Measurements from ENCODE around the gene CDK5. TPM values are rescaled to one million over a fixed set of nuclear protein-coding genes. Genes with fewer than 3 reads are reported as not detected.

CDK5 gene
- polyA plus RNA-seq, 2 donors: 5.2 to 9.7 TPM

DNA sequence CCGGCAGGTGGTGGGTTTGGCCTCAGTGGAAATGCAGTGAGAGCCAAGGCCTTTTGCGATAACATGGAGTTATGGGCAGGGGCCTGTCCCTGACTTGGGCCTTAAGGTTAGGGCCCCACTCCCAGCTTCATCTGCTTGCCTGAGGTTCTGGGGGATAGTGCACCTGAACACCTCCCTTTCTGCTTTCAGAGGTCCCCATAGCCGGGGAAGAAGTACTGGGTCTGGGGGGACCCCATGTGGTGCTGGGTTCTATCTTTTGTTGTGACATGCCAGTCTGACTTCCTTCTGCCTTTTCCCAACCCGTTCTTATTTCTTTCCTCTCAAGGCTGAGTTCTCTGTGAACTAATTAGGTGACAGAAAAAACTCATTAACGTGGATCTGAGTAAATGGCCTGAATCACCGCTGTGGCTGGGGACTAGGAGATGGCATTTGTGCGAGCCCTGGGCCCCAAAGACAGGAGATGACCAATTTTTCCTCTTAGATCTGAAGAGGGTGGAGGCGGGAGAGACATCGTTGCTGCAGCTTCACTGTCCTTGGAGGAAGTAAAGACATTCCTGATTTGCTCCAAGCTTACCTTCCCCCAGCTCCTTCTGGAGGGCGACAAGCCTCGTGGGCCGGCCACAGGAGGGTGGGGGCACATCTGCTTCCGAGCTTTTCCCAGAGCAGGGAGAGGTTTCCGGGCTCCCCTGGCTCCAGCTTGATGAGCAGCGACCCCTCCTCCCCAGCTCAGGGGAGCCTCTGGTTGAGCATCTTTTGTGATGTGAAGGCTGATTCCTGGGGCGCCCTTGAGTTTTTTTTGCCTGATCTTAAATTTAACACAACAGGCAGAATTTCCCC is 30.5 kb upstream of the CDK5 start:
- Histone ChIP-seq H3K27me3 (ENCODE audit: control insufficient read depth in 1 of 2, insufficient read depth in 2 of 2, low read length in 2 of 2) (no peaks in the 10 kb centered on the region), H3K4me3 (ENCODE audit: low read depth in 1 of 2, low read length in 2 of 2) (peak overlapping the region; percentile 55 to 78), H3K27ac (ENCODE audit: low read depth in 2 of 2, low read length in 1 of 2) (peak overlapping the region; percentile 82 to 84), H3K4me1 (ENCODE audit: control insufficient read depth in 2 of 2, insufficient read depth in 2 of 2, low read length in 1 of 2) (peaks cover 10 to 17% of the 10 kb centered on the region in 2 donors), H3K36me3 (ENCODE audit: control insufficient read depth in 2 of 2, insufficient read depth in 2 of 2, low read length in 1 of 2) (no peaks in the 10 kb centered on the region), H3K9me3 (ENCODE audit: control insufficient read depth in 2 of 2, insufficient read depth in 1 of 2, low read depth in 1 of 2, low read length in 1 of 2) (no peaks in the 10 kb centered on the region)
- WGBS, 2 donors: 28 to 34% methylated on average over 16 of the region's 16 CpGs

DNA sequence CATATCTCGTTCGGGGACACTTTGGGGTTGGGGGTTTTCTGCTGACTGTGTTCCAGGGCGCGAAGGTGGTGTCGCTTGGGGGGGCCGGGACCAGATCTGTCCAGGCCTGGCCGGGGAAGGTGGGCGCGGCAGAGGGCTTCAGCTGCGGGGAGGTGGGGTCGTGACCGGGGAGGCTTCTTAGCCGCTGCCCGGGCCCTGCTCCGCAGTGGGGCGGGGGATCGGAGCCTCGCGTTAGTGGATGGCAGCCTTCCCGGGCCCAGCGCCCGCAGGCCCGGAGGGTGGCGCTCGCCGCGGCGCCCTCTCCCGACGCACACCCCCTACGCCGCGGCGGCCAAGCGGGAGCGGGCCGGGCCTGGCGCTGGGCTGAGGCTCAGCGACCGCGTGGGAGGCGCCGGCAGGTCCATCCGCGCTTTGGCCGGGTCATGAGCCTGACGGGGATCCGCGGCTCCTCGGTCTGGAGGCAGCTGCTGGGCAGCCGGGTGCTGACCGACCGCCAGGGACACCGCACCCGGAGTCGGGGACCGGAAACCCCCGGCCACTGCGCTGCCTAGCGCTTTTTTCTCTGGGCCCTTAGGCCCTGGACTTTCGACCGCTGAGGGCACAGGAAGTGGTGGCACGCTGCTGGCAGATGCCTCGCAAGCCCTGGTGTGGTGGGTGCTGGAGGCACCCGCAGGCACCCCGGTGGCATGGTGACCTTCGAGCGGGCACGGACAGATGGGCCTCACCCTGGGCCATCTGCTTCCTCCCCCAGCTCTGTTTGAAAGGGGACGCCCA is 29.7 kb upstream of the CDK5 start:
- Histone ChIP-seq H3K36me3 (ENCODE audit: control insufficient read depth in 2 of 2, insufficient read depth in 2 of 2, low read length in 1 of 2) (no peaks in the 10 kb centered on the region), H3K4me3 (ENCODE audit: low read depth in 1 of 2, low read length in 2 of 2) (peak overlapping the region; percentile 55 to 78), H3K27ac (ENCODE audit: low read depth in 2 of 2, low read length in 1 of 2) (peak overlapping the region; percentile 82 to 84), H3K9me3 (ENCODE audit: control insufficient read depth in 2 of 2, insufficient read depth in 1 of 2, low read depth in 1 of 2, low read length in 1 of 2) (no peaks in the 10 kb centered on the region), H3K27me3 (ENCODE audit: control insufficient read depth in 1 of 2, insufficient read depth in 2 of 2, low read length in 2 of 2) (no peaks in the 10 kb centered on the region), H3K4me1 (ENCODE audit: control insufficient read depth in 2 of 2, insufficient read depth in 2 of 2, low read length in 1 of 2) (peaks cover 12 to 20% of the 10 kb centered on the region in 2 donors)
- 2% methylated on average over 64 to 70 of the region's 70 CpGs for WGBS, 2 donors

DNA sequence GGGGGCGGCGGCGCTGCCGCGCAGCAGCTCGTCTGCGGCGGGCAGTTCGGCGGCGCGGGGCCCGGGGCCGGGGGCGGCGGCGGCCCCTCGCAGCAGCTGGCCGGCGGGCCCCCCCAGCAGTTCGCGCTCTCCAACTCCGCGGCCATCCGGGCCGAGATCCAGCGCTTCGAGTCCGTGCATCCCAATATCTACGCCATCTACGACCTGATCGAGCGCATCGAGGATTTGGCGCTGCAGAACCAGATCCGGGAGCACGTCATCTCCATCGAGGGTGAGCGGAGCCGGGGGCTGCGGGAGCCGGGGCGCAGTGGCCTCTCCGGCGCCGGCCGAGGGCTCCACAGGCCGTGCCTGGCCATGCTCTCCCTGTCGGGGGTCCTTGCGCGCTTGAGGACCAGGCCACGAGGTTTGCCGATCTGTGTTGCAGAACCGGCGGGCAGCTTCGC is 29.1 kb upstream of the CDK5 start:
- Histone ChIP-seq H3K27me3 (ENCODE audit: control insufficient read depth in 1 of 2, insufficient read depth in 2 of 2, low read length in 2 of 2) (no peaks in the 10 kb centered on the region), H3K9me3 (ENCODE audit: control insufficient read depth in 2 of 2, insufficient read depth in 1 of 2, low read depth in 1 of 2, low read length in 1 of 2) (no peaks in the 10 kb centered on the region), H3K4me3 (ENCODE audit: low read depth in 1 of 2, low read length in 2 of 2) (peak overlapping the region; percentile 55 to 78), H3K4me1 (ENCODE audit: control insufficient read depth in 2 of 2, insufficient read depth in 2 of 2, low read length in 1 of 2) (peaks cover 18 to 26% of the 10 kb centered on the region in 2 donors), H3K36me3 (ENCODE audit: control insufficient read depth in 2 of 2, insufficient read depth in 2 of 2, low read length in 1 of 2) (no peaks in the 10 kb centered on the region), H3K27ac (ENCODE audit: low read depth in 2 of 2, low read length in 1 of 2) (peak overlapping the region; percentile 82 to 84)
- 1% methylated on average over 37 to 55 of the region's 56 CpGs for WGBS, 2 donors

DNA sequence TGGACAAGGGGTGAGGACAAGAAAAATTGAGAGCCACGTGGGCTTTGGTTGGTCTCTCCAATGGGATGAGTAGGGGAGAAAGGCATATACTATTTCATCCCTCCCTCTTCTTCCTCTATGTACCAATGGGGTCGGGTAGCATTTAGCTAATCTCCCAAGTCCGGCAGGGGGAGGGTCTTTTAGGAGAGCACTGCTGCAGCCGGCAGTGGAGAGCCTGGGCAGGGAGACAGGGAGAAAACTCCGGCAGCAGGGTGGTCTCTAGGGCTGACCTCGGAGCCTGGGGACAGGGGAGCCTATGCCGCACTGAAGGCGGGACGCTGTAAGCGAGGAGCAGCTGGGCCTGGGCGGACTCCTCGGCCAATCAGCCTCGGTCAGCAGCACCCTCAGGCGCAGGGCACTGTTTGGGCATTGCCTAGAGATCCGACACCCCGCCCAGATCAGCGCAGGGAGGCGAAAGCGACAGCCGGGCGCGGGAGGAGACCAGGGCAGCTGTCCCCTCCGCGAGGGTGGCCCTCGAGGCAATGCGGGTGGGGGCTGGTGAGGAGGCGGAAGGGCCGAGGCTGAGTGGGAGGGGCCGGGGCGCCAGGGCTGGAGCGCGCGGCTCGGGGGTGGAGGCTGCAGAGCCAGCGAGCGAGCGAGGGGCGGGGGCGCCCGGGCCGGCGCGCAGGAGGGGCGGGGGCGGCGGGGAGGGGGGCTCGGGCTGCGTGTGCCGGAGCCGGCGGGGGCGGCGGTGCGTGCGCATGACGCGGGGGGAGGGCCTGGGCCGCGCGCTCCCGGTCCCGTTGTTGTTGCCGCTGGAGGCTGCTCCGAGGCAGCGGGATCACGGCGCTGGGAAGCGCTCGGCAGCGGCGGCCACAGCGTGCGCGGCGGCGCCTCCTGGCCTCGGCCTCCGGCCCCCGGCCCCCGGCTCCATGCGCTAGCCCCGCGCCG is 28.3 kb upstream of the CDK5 start, which contains the start of gene AGAP3:
Gene AGAP3 (plus strand): TSS at position 785 of the 930 bp plus-strand sequence. CDS start 267 bp downstream, outside the sequence.
- H3K27ac ChIP-seq (ENCODE audit: low read depth in 2 of 2, low read length in 1 of 2): peak within 1 kb of the TSS; percentile 82 to 84
- H3K9me3 ChIP-seq (ENCODE audit: control insufficient read depth in 2 of 2, insufficient read depth in 1 of 2, low read depth in 1 of 2, low read length in 1 of 2): no peaks in the 10 kb centered on the region
- H3K4me1 ChIP-seq (ENCODE audit: control insufficient read depth in 2 of 2, insufficient read depth in 2 of 2, low read length in 1 of 2): peaks cover 17 to 31% of the 10 kb centered on the region in 2 donors
- H3K4me3 ChIP-seq (ENCODE audit: low read depth in 1 of 2, low read length in 2 of 2): peak within 1 kb of the TSS; percentile 55 to 78
- no peaks in the 10 kb centered on the region for H3K27me3 ChIP-seq (ENCODE audit: control insufficient read depth in 1 of 2, insufficient read depth in 2 of 2, low read length in 2 of 2)
- WGBS, 2 donors: 1% methylated on average over 48 to 82 of the region's 84 CpGs
- no peaks in the 10 kb centered on the region for H3K36me3 ChIP-seq (ENCODE audit: control insufficient read depth in 2 of 2, insufficient read depth in 2 of 2, low read length in 1 of 2)

DNA sequence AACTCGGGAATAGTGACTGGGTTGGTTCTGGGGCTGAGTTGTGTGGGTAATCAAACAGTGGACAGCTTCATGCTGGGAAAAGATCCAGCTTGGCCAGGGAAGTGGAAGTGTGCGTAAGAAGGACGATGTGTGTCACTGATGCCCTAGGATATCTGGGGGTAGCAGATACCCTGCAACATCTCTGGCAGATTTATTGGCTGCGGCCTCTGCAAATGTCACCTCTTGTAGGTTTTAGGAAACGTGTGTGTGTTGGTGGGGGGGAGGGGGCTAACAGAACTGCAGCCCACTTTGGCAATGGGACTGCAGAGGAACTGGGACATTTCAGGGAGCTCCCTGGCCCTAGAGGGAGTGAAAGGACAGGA is 27.6 kb upstream of the CDK5 start:
- Histone ChIP-seq H3K36me3 (ENCODE audit: control insufficient read depth in 2 of 2, insufficient read depth in 2 of 2, low read length in 1 of 2) (no peaks in the 10 kb centered on the region), H3K27ac (ENCODE audit: low read depth in 2 of 2, low read length in 1 of 2) (peak overlapping the region; percentile 82 to 84), H3K27me3 (ENCODE audit: control insufficient read depth in 1 of 2, insufficient read depth in 2 of 2, low read length in 2 of 2) (no peaks in the 10 kb centered on the region), H3K4me3 (ENCODE audit: low read depth in 1 of 2, low read length in 2 of 2) (no peak overlapping the region), H3K4me1 (ENCODE audit: control insufficient read depth in 2 of 2, insufficient read depth in 2 of 2, low read length in 1 of 2) (peaks cover 16 to 31% of the 10 kb centered on the region in 2 donors), H3K9me3 (ENCODE audit: control insufficient read depth in 2 of 2, insufficient read depth in 1 of 2, low read depth in 1 of 2, low read length in 1 of 2) (no peaks in the 10 kb centered on the region)
- 53 to 55% methylated on average over 5 of the region's 5 CpGs for WGBS, 2 donors

DNA sequence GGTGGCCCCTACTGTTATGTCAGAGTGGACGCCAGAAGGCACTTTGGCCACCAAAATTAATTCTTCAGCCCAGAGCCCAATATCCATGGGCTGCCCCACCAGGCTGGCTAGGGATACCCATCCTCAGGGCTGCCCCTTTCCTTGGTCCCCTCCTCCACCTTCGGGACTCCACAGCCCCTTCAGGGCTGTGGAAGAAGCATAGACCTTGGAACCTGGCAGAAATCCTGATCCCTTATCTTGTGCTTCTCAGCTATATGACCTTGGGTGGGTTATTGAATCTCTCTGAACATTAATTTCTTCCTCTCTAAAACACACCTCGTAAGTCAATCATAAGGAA is 26.1 kb upstream of the CDK5 start:
- Histone ChIP-seq H3K27me3 (ENCODE audit: control insufficient read depth in 1 of 2, insufficient read depth in 2 of 2, low read length in 2 of 2) (no peaks in the 10 kb centered on the region), H3K36me3 (ENCODE audit: control insufficient read depth in 2 of 2, insufficient read depth in 2 of 2, low read length in 1 of 2) (no peaks in the 10 kb centered on the region), H3K4me1 (ENCODE audit: control insufficient read depth in 2 of 2, insufficient read depth in 2 of 2, low read length in 1 of 2) (peaks cover 19 to 33% of the 10 kb centered on the region in 2 donors), H3K9me3 (ENCODE audit: control insufficient read depth in 2 of 2, insufficient read depth in 1 of 2, low read depth in 1 of 2, low read length in 1 of 2) (no peaks in the 10 kb centered on the region), H3K4me3 (ENCODE audit: low read depth in 1 of 2, low read length in 2 of 2) (peak overlapping the region; percentile 71 to 92), H3K27ac (ENCODE audit: low read depth in 2 of 2, low read length in 1 of 2) (no peak overlapping the region)
- WGBS, 2 donors: 20 to 35% methylated on average over 3 of the region's 3 CpGs

DNA sequence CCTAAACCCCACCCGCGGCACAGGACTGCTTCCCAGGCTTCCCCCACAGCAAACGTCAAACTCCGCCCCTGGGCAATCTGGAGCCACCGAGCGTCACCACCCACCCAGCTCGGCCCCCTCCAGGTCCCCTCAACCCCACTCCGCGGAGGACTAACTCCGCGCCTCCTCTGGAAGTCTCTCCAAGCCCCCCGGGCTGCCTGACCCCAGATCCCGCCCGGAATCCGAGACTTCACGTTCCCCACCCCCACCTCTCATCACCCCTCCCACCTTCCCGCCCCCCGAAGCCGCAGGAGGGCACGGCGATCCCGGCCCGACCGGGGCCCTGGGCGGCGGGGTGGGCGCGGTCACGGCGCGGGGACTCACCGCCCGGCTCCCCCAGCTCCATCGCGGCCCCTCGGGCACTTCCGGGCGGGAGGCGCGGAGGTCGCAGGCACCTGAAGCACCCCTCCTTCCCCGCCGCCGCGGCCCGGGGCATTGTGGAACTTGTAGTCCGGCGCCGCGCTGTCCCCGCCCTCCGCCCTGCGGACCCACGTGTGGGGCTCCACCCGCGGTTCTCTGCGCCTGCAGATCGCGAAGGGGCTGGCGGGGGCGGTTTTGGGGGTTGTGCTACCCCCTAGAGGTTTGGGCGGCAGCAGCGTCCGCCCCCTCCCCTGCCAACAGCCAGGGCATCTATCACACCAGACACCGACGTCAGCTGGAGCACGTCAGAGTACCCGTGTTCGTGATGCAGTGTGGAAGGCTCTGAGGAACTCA is 25.6 kb upstream of the CDK5 start, which contains the start of gene TMUB1:
Gene TMUB1 (minus strand): TSS at position 423 of the 753 bp plus-strand sequence. CDS start 930 bp downstream, outside the sequence.
- no peaks in the 10 kb centered on the region for H3K9me3 ChIP-seq (ENCODE audit: control insufficient read depth in 2 of 2, insufficient read depth in 1 of 2, low read depth in 1 of 2, low read length in 1 of 2)
- 1% methylated on average over 61 to 69 of the region's 69 CpGs for WGBS, 2 donors
- H3K27me3 ChIP-seq (ENCODE audit: control insufficient read depth in 1 of 2, insufficient read depth in 2 of 2, low read length in 2 of 2): no peaks in the 10 kb centered on the region
- H3K36me3 ChIP-seq (ENCODE audit: control insufficient read depth in 2 of 2, insufficient read depth in 2 of 2, low read length in 1 of 2): no peaks in the 10 kb centered on the region
- H3K4me3 ChIP-seq (ENCODE audit: low read depth in 1 of 2, low read length in 2 of 2): peak within 1 kb of the TSS; percentile 71 to 92
- peaks cover 22 to 28% of the 10 kb centered on the region in 2 donors for H3K4me1 ChIP-seq (ENCODE audit: control insufficient read depth in 2 of 2, insufficient read depth in 2 of 2, low read length in 1 of 2)
- H3K27ac ChIP-seq (ENCODE audit: low read depth in 2 of 2, low read length in 1 of 2): peak within 1 kb of the TSS; percentile 85 to 95

DNA sequence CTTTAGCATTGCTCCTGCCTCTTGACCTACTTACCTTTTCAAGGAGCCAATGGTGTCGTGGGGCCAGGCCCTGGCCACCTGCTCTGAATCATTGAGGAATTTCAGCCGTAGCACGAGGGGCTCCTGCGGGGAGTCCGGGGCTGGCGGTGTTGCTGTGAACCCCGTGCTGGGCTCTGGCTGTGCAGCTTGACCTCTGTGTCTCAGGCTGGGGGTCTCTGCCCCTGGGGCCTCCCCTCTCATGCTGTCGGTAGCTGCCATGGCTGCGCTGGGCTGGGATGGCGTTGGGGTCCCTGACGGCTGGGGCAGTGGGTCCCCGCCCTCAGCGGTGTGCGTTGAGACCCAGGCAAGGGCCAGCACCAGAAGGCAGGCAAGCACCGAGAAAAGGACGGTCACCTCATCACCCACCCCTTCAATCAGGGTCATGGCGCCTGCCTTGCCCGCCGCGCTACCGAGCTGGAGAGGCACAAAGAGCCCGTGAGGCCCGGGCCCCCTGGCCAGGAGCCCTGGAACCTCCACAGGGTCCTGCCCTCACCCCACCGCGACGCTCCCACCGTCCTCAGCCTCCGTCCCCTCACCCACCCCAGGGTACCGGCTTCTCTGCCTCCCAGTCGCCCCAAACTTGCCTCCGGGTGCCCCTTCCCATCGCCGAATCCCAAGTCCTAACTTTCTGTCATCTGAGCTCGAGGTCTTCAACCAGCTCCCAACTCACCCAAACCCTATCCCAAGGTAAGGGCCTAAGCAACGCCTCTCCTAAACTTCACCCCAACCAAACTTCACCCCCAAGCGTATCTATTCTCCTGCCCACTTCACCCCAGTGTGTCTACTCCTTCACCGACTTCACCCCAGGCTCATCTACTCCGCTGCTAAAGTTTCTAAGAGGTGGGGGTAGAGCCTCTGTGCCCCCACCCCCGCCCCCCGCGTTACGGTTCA is 24.7 kb upstream of the CDK5 start:
- 44 to 47% methylated on average over 36 to 42 of the region's 42 CpGs for WGBS, 2 donors
- H3K4me1 ChIP-seq (ENCODE audit: control insufficient read depth in 2 of 2, insufficient read depth in 2 of 2, low read length in 1 of 2): peaks cover 17 to 26% of the 10 kb centered on the region in 2 donors
- H3K9me3 ChIP-seq (ENCODE audit: control insufficient read depth in 2 of 2, insufficient read depth in 1 of 2, low read depth in 1 of 2, low read length in 1 of 2): no peaks in the 10 kb centered on the region
- no peaks in the 10 kb centered on the region for H3K27me3 ChIP-seq (ENCODE audit: control insufficient read depth in 1 of 2, insufficient read depth in 2 of 2, low read length in 2 of 2)
- H3K4me3 ChIP-seq (ENCODE audit: low read depth in 1 of 2, low read length in 2 of 2): peak overlapping the region; percentile 71 to 92
- no peaks in the 10 kb centered on the region for H3K36me3 ChIP-seq (ENCODE audit: control insufficient read depth in 2 of 2, insufficient read depth in 2 of 2, low read length in 1 of 2)
- peak overlapping the region; percentile 95 to 97 for H3K27ac ChIP-seq (ENCODE audit: low read depth in 2 of 2, low read length in 1 of 2)

Data from esophagus (tissue), 2 donors.